Liver (tissue), 9 donors: ENCODE data around the gene PTPRN2. TPM values are rescaled to one million over a fixed set of nuclear protein-coding genes. Genes with fewer than 3 reads are reported as not detected.

ENCODE experiments used
- DNase-seq: peaks from one replicate; pipeline ENCODE4 v3.0.0-alpha.2; 2017; ENCODE audit warnings: low spot score
- H3K27ac ChIP-seq, 2 donors: one replicate each; pipeline ENCODE4 v1.7.0; 2013; ENCODE audit warnings: inconsistent platforms in 2 of 2, low read length in 2 of 2, control low read depth in 1 of 2, low read depth in 1 of 2, mild to moderate bottlenecking in 1 of 2
- H3K27me3 ChIP-seq, 4 donors: one replicate each; pipeline versions ENCODE4 v1.6.1 to v1.7.0; 2013; ENCODE audit warnings: low read length in 3 of 4, inconsistent platforms in 1 of 4, mild to moderate bottlenecking in 1 of 4, moderate library complexity in 1 of 4; ENCODE audit not compliant: control insufficient read depth in 4 of 4, insufficient read depth in 4 of 4
- H3K36me3 ChIP-seq, 4 donors: one replicate each; pipeline versions ENCODE4 v1.6.1 to v1.7.0; 2013; ENCODE audit warnings: low read length in 3 of 4, mild to moderate bottlenecking in 3 of 4, low read depth in 1 of 4, moderate library complexity in 1 of 4; ENCODE audit not compliant: control insufficient read depth in 4 of 4, insufficient read depth in 3 of 4
- H3K4me1 ChIP-seq, 4 donors: one replicate each; pipeline versions ENCODE4 v1.6.1 to v1.7.0; 2013; ENCODE audit warnings: low read length in 3 of 4, mild to moderate bottlenecking in 3 of 4, moderate library complexity in 1 of 4; ENCODE audit not compliant: control insufficient read depth in 4 of 4, insufficient read depth in 4 of 4
- H3K4me3 ChIP-seq, 3 donors: one replicate each; pipeline versions ENCODE4 v1.6.1 to v1.7.0; 2013; ENCODE audit warnings: low read length in 3 of 3, control low read depth in 1 of 3, low read depth in 1 of 3, mild to moderate bottlenecking in 1 of 3
- H3K9ac ChIP-seq, 2 donors: one replicate each; pipeline ENCODE4 v1.7.0; 2013; ENCODE audit warnings: low read length in 2 of 2, mild to moderate bottlenecking in 2 of 2, moderate library complexity in 2 of 2, control low read depth in 1 of 2, low read depth in 1 of 2
- H3K9me3 ChIP-seq, 4 donors: one replicate each; pipeline versions ENCODE4 v1.6.1 to v1.7.0; 2013; ENCODE audit warnings: low read length in 3 of 4; ENCODE audit not compliant: control insufficient read depth in 4 of 4
- ATF3 ChIP-seq: IDR thresholded peaks from 2 replicates; pipeline ENCODE4 v1.6.1; 2016; ENCODE audit warnings: antibody characterized with exemption
- CTCF ChIP-seq: fragments of 150-350 bp; IDR thresholded peaks from 2 replicates; pipeline ENCODE4 v1.5.1; 2017; ENCODE audit warnings: improper control_type of control experiment, low read depth, low read length; ENCODE audit not compliant: missing input control
- EGR1 ChIP-seq, 2 donors: IDR thresholded peaks; 2 replicates each; pipeline ENCODE4 v1.6.1; 2016 to 2018; ENCODE audit warnings: antibody characterized with exemption in 2 of 2, low read depth in 2 of 2
- FOXA1 ChIP-seq: IDR thresholded peaks from 2 replicates; pipeline ENCODE4 v1.6.1; 2016; ENCODE audit warnings: antibody characterized with exemption
- FOXA2 ChIP-seq: IDR thresholded peaks from 2 replicates; pipeline ENCODE4 v1.6.1; 2016; ENCODE audit warnings: antibody characterized with exemption
- GABPA ChIP-seq, 2 donors: IDR thresholded peaks in 1 of 2; conservative IDR thresholded peaks in 1 of 2; 2 replicates each; pipeline ENCODE4 v1.6.1; 2016; ENCODE audit warnings: antibody characterized with exemption in 2 of 2, mild to moderate bottlenecking in 1 of 2, moderate library complexity in 1 of 2
- HNF4A ChIP-seq, 2 donors: conservative IDR thresholded peaks; 2 replicates each; pipeline ENCODE4 v1.6.1; 2016; ENCODE audit warnings: antibody characterized with exemption in 2 of 2, mild to moderate bottlenecking in 2 of 2
- HNF4G ChIP-seq: IDR thresholded peaks from 2 replicates; pipeline ENCODE4 v1.6.1; 2016; ENCODE audit warnings: antibody characterized with exemption
- JUND ChIP-seq, 2 donors: IDR thresholded peaks; 2 replicates each; pipeline ENCODE4 v1.6.1; 2016; ENCODE audit warnings: antibody characterized with exemption in 2 of 2
- MAX ChIP-seq: IDR thresholded peaks from 2 replicates; pipeline ENCODE4 v1.6.1; 2016; ENCODE audit warnings: antibody characterized with exemption
- NR2F2 ChIP-seq: IDR thresholded peaks from 2 replicates; pipeline ENCODE4 v1.6.1; 2016; ENCODE audit warnings: antibody characterized with exemption
- RAD21 ChIP-seq, 2 donors: IDR thresholded peaks; 2 replicates each; pipeline ENCODE4 v1.6.1; 2016; ENCODE audit warnings: antibody characterized with exemption in 2 of 2, mild to moderate bottlenecking in 2 of 2
- REST ChIP-seq: IDR thresholded peaks from 2 replicates; pipeline ENCODE4 v1.6.1; 2016; ENCODE audit warnings: antibody characterized with exemption, mild to moderate bottlenecking
- RXRA ChIP-seq, 2 donors: IDR thresholded peaks; 2 replicates each; pipeline ENCODE4 v1.6.1; 2017 to 2018; ENCODE audit warnings: antibody characterized with exemption in 2 of 2, mild to moderate bottlenecking in 1 of 2
- SP1 ChIP-seq: IDR thresholded peaks from 2 replicates; pipeline ENCODE4 v1.6.1; 2018; ENCODE audit warnings: antibody characterized with exemption, mild to moderate bottlenecking
- TAF1 ChIP-seq: conservative IDR thresholded peaks from 2 replicates; pipeline ENCODE4 v1.6.1; 2016; ENCODE audit warnings: antibody characterized with exemption, mild to moderate bottlenecking
- YY1 ChIP-seq: IDR thresholded peaks from 2 replicates; pipeline ENCODE4 v1.6.1; 2016; ENCODE audit warnings: antibody characterized with exemption, mild to moderate bottlenecking
- ZBTB33 ChIP-seq: IDR thresholded peaks from 2 replicates; pipeline ENCODE4 v1.6.1; 2016; ENCODE audit warnings: antibody characterized with exemption
- WGBS: extraction: QIAGEN DNeasy Blood & Tissue Kit; methylation state at CpG from one replicate; pipeline ENCODE4 v1.1.7; 2013; 5-methylcytosine and 5-hydroxymethylcytosine counted together
- polyA plus RNA-seq, 2 donors: library from polyadenylated mRNA; stranded (reverse) in 1 of 2; unstranded in 1 of 2; fragments of 200-250 nt in 1 of 2; fragments of >200 nt in 1 of 2; fragmentation: Nextera tagmentation in 1 of 2; extraction: Ambion mirVana in 1 of 2; gene quantifications; one replicate each; pipeline versions ENCODE4 v1.2.1 to v1.2.3, GENCODE V29; 2013 to 2015
- total RNA-seq, 2 donors: library from RNA; depleted of rRNA; stranded (reverse); fragments of >200 nt; gene quantifications; one replicate each; pipeline ENCODE4 v1.2.3, GENCODE V29; 2014
- donor health status: healthy.
- donor health status: healthy.
- donor health status: healthy.
- donor health status: healthy.
- donor health status: healthy.

Gene PTPRN2
- total and polyA plus RNA-seq, 4 donors, result 0.75 to 1.9 (median 1.1) TPM

GRCh38 chr7:158027646-158028045, 560.0 kb downstream of the PTPRN2 start:
- Histone ChIP-seq H3K36me3 (no peaks in the 10 kb centered on the region), H3K27ac (no peak overlapping the region), H3K9ac (no peak overlapping the region), H3K9me3 (no peaks in the 10 kb centered on the region), H3K4me1 (no peaks in the 10 kb centered on the region), H3K27me3 (peaks cover 0 to 3% (median 0%) of the 10 kb centered on the region in 4 donors), H3K4me3 (no peak overlapping the region)
- TF ChIP-seq ZBTB33 (no peak), ATF3 (no peak), SP1 (no peak), NR2F2 (no peak), RAD21 (IDR thresholded peaks at IDR 0.05) (no peak), FOXA2 (no peak), FOXA1 (no peak), EGR1 (IDR thresholded peaks at IDR 0.05; ENCODE audit: low read depth in 2 of 2) (no peak), RXRA (IDR thresholded peaks at IDR 0.05) (no peak), HNF4A (conservative IDR thresholded peaks at IDR 0.05) (no peak), TAF1 (no peak), HNF4G (no peak), JUND (IDR thresholded peaks at IDR 0.05) (no peak), CTCF (no peak), GABPA (IDR thresholded peaks at IDR 0.05 in 1 of 2, conservative IDR thresholded peaks at IDR 0.05 in 1 of 2) (no peak), REST (no peak)
- DNase-seq, result no peak
- 82% methylated on average over 6 of the region's 6 CpGs for WGBS

GRCh38 chr7:158026636-158027265, 560.9 kb downstream of the PTPRN2 start:
- Histone ChIP-seq H3K4me1 (no peaks in the 10 kb centered on the region), H3K27ac (no peak overlapping the region), H3K9me3 (no peaks in the 10 kb centered on the region), H3K36me3 (no peaks in the 10 kb centered on the region), H3K4me3 (no peak overlapping the region), H3K27me3 (peaks cover 0 to 3% (median 0%) of the 10 kb centered on the region in 4 donors), H3K9ac (no peak overlapping the region)
- no peak for DNase-seq
- WGBS, result 90% methylated on average over 17 of the region's 17 CpGs
- no peak for TF ChIP-seq SP1
- no peak for TF ChIP-seq RAD21 (IDR thresholded peaks at IDR 0.05)
- TF ChIP-seq RXRA (IDR thresholded peaks at IDR 0.05), result no peak
- no peak for TF ChIP-seq MAX
- no peak for TF ChIP-seq JUND (IDR thresholded peaks at IDR 0.05)
- no peak for TF ChIP-seq HNF4G
- no peak for TF ChIP-seq YY1
- TF ChIP-seq FOXA2, result no peak
